HG03280 (cell line): ENCODE data around the gene CPSF3.

Experiments used
- ATAC-seq: cut with Tn5 transposase; IDR thresholded peaks from one replicate; pipeline ENCODE4 v1.9.1; 2021; ENCODE audit warnings: mild to moderate bottlenecking, moderate library complexity; ENCODE audit not compliant: unreplicated experiment

Gene CPSF3

DNA sequence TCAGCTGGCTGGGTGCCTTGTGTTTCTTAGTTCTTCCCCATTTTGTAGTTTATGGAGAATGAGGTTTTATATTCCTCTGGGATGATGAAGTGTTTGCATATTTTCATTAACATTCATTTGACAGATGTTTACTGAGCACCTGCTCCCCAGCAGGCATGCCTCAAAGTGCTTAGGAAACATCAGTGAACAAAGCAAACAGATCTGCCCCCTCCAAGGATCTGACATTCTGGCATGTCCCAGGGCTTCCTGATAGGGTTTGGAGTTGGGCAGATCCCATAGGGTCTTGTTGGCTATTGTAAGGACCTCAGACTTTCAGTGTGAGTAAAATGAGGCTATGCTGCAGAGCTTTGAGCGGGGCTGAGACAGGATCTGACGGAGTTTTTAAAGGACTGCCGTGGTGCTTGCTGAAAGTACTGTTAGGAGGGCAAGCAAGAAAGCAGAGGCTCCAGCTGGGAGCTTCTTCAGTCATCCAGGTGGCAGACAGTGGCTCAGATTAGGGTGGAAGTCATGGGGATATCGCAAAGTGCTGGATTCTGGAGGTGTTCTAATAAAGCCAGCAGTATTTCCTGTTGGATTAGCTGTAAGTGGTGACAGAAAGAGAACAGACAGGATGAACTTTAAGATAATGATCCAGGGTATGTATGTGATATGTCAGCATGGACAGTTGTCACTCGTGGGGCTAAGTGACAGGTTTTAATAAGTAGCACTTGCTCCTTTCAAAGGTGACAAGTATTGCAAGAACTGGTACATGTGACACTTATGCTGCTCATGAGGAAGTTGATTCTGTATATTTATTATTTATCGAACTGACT lies 39.6 kb downstream of the CPSF3 start:
- no peak for ATAC-seq

GRCh38 chr2:9463698-9464034 lies 40.2 kb downstream of the CPSF3 start:
- no peak for ATAC-seq

DNA sequence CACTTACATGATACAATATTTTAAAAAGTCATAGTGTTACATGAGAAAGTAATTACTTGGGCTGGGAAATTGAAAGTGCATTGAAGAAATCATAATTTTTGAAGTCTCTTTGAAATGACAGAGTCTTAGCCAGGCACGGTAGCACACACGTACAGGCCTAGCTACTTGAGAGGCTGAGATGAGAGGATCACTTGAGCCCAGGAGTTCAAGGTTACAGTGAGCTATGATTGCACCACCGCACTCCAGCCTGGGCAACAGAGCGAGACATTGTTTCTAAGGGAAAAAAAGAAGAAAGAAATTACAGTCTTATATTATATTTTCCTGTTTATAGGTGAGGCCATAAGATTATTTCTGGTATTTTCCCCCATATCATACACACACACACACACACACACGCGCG lies 41.7 kb downstream of the CPSF3 start:
- no peak for ATAC-seq

DNA sequence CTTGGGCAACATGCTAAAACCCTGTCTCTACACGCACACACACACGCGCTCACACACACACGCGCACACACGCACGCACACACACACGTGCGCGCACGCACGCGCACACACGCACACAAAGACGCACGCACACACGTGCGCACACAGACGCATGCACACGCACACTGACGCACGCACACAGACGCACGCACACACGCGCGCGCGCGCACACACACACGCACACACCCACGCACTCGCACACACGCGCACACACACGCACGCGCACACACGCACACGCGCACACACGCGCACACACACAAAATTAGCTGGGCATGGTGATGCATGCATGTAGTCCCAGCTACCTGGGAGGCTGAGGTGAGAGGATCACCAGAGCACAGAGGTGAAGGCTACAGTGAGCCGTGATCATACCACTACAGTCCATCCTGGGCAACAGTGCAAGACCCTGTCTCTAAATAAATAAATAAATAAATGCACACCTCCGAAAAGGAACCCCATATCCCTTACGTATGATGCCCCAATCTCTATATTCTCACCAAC lies 42.8 kb downstream of the CPSF3 start:
- ATAC-seq = no peak

- no peak for ATAC-seq
These were observed 44.2 kb downstream of the CPSF3 start for GRCh38 chr2:9467687-9468086.

DNA sequence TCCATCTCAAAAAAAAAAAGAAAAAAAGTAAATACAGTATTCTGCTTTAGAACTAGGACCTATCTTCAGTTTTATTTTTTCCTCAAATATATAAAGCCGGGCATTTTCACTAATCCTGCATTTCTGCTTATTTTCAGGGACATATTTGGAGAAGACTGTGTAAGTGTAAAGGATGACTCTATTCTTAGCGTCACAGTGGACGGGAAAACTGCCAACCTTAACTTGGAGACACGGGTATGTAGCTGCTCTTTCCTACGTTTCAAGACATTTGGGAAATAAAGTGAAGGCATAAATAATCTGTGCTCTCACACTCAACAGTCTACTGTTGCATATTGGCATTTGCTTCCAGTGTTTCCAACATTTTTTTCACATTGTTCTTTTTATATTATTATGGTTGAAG lies 47.8 kb downstream of the CPSF3 start:
- ATAC-seq = no peak

DNA sequence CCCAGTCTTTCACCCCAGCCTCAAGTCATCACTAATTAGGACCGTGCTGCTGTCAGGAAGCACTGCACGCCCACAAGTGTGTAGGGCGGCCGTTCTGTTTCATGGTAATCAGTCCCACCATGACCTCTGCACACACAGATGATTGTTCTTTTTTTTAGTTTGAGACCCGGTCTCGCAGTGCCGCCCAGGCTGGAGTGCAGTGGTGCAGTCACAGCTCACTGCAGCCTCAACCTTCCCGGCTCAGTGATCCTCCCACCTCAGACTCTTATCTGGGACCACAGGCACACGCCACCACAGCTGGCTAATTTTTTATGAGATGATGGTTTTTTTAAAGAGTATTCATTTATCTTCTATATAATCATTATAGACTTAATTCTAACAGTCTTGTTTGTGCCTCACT lies 49.1 kb downstream of the CPSF3 start:
- no peak for ATAC-seq

GRCh38 chr2:9473308-9473984 lies 50.0 kb downstream of the CPSF3 start:
- no peak for ATAC-seq

DNA sequence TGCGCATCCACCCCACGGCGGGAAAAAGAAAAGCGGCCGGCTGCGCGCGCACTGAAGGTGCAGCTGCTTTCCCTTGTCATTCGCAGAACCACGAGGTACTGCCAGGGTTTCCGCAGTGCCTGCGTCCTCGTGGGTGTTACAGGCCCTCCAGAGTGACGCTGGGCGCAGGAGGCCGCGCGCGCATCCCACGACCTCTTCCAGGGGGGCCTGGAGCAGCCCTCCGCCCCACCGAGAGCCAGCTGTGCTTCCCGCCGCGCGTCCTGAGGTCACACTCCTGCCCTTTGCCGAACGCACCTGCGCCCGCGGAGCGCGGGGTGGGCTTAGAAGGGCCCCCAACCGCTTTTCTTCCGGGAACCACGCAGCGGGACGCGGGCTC lies 50.5 kb downstream of the CPSF3 start:
- ATAC-seq = peak; percentile 7

- ATAC-seq = peak; percentile 79
These were observed 51.1 kb downstream of the CPSF3 start, which contains the start of gene IAH1 for GRCh38 chr2:9474361-9475057. Gene IAH1, plus strand, starts transcription at chr2:9474551. Its CDS starts 16 bp downstream, at chr2:9474567.

DNA sequence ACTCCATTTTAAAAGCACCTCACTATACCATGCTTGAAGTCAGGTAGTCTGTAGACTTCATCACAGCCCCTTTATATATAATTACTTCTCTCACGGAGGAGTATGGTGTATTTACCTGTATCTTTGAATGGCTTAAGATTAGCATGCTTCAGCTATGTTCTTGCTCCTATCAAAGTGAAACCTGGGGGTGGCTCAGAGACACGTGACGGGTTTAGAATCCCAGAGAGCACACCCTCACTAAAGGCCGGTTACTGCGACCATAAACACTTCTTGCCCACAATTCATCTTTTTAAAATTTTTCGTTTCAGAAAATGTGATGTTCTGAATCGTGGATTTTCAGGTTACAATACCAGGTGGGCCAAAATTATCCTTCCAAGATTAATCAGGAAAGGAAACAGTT lies 54.5 kb downstream of the CPSF3 start:
- ATAC-seq = no peak

DNA sequence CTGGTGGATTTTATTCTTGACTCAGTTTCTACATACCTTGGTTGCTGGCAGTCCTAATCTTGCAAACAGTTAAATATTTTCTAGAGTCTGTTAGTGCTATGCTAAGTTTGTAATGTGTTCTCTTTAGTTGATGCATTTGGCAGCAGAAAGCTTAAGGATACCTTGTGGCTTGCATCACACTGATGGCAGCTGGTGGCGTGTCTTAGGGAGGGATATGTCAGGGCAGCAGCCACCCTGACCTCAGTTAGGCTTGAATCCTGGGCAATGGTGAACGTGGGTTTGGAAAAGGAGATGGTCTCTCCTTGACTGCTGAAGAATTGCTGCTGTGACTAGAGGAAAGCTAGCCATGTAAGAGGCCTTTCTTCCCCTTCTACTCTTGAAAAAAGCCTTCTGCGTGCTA lies 55.1 kb downstream of the CPSF3 start:
- ATAC-seq = no peak

DNA sequence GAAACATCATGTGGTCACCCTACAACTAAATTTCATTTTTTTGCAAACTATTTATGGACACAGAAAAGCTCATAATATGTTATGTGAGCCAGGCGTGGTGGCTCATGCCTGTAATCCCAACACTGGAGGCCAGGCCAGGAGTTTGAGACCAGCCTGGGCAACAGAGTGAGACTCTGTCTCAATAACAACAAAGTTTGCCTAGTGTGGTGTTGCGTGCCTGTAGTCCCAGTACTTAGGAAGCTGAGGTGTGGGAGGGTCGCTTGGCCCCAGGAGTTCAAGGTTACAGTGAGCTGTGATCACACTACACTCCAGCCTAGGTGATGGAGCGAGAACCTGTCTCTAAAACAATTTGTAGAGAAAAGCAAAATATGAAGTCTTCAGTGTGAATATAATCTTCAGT lies 56.7 kb downstream of the CPSF3 start:
- ATAC-seq = no peak

DNA sequence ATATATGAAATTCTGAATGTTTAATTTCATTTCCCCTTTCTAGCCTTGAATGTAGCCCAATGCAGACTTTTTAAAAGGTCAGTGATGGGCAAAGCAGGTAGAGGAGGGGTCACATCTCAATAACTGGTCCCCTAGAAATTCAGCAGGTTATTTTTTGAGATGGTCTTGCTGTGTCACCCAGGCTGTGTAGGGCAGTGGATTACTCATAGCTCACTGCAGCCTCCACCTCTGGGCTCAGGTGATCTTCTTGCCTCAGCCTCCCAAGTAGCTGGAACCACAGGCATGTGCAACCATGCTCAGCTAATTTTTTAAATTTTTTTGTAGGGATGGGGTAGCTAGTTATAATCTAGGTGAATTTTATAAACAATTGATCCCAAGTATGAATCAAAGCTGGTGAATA lies 59.7 kb downstream of the CPSF3 start:
- no peak for ATAC-seq

DNA sequence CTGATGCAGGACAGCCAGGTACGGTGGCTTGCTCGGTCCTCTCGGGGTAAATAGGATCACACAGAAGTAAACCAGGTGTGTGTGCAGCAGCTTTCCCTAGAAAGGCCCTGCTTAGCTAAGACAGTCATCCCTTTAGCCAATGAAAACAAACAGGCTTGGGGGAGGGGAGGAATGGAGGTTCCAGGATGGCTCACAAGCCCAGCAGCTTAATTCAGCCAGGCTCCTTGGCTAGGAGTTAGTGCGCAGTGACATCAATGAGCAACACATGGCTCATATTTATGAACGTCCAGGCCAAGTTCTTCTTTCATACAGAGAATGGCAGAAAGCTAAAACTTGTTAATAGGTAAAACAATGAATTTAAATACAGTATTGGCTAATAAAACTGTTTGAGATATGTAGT lies 61.1 kb downstream of the CPSF3 start:
- no peak for ATAC-seq

DNA sequence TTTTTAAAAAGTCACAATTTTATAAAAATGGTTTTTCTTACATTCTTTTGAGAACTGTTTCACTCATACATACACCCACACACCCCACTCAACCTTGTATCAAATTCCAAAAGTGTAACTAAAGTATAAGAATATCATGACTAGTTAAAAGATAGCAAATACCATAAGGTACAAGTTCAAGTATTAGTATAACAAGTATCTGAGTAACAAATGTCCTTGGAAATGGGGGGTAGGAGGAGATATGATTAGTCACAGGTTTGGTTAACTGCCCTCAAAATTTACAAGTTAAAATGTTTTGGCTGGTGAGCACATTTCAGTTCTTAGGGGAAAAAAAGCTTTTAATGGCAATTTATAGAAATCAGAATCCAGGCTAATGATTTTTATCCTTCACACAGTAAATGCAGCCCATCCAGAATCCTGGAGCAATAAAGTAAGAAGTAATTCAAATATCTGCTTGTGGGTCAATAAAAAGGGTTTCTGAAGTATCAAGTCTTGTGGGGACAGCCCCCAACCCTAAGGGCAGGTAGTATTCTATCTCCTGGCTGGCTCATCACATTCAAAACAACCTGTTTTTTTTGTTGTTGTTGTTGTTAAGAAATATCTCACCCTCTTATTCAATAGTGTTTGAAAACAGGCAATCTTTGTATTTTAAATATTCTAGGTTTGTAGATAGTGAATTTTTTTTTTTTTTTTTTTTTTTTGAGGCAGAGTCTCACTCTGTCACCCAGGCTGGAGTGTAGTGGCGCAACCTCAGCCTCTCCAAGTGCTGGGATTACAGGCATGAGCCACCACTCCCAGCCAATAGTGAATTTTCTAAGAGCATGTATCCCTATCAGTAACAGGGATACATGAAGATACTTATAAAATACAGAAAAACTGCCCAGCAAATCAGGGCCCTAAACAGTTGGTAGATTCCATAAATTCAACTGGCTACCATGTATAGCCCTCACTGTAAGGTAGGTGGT lies 65.4 kb downstream of the CPSF3 start:
- ATAC-seq = no peak

GRCh38 chr2:9490789-9491188 lies 67.3 kb downstream of the CPSF3 start:
- ATAC-seq = no peak

DNA sequence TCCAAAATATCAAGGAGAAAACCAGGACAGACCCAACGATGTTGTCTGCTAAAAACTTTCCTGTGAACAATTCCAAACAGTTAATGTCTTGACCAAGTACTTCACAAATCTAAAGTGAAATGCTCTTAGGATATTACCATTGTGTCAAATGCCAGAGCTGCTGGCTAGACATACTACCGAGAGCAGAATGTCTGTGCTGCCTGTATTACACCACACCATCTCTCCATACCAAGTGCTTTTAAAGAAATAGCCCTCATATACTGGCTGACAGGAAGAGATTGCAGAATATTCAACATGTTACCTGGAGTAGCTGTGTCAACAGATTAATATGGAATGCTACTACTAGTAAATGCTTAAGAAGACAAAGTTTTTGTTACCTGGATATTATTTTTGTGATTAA lies 69.5 kb downstream of the CPSF3 start:
- no peak for ATAC-seq

- no peak for ATAC-seq
These were observed 70.0 kb downstream of the CPSF3 start for GRCh38 chr2:9493478-9493877.

- ATAC-seq = no peak
These were observed 70.6 kb downstream of the CPSF3 start for GRCh38 chr2:9494081-9494480.

GRCh38 chr2:9497017-9497416 lies 73.6 kb downstream of the CPSF3 start:
- no peak for ATAC-seq
